Gastroesophageal sphincter (tissue), 3 donors: ENCODE measurements around the gene IRS2.

ENCODE experiments used
- EP300 ChIP-seq: sonication (generic); formaldehyde crosslinking; IDR thresholded peaks from one replicate; pipeline ENCODE4 v1.6.1; 2017; ENCODE audit warnings: antibody characterized with exemption, mild to moderate bottlenecking
- POLR2A ChIP-seq, 2 donors: fragments of 450-650 bp; IDR thresholded peaks; one replicate each; pipeline ENCODE4 v1.6.1; 2017; ENCODE audit warnings: antibody characterized with exemption in 2 of 2, mild to moderate bottlenecking in 2 of 2, moderate library complexity in 1 of 2
- POLR2AphosphoS5 ChIP-seq: sonication (generic); formaldehyde crosslinking; IDR thresholded peaks from one replicate; pipeline ENCODE4 v1.6.1; 2017; ENCODE audit warnings: antibody characterized with exemption
- TF ChIP-seq, protein P1 (sequence below), 4 experiments: fragments of 200-600 bp in 2 of 4; fragments of 450-650 bp in 2 of 4; sonication (generic) in 1 of 4; IDR thresholded peaks; one replicate each; pipeline ENCODE4 v1.5.1; 2017 to 2019; ENCODE audit warnings: antibody characterized with exemption in 4 of 4, mild to moderate bottlenecking in 2 of 4, moderate library complexity in 2 of 4

DNA sequence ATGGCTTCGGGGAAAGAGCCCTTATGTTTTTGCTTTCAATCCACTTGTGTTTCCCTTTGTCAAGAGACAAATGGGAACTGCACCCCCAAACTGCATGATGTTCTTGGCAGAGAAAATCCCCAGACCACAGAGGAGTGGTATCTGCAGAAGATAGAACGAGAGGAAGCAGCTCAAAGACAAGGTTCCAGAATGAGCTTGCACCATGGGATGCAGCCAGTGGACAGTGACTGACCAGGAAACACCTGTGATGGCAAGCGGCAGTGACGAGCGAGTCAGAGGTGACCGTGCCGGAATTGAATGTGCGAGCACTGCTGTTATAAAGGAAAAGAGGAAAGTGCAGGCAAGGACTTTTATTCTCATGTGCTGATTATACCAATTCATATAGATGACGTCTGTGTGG is 46.3 kb downstream of the IRS2 start:
- no peak for TF ChIP-seq POLR2AphosphoS5
- TF ChIP-seq, protein P1, sequence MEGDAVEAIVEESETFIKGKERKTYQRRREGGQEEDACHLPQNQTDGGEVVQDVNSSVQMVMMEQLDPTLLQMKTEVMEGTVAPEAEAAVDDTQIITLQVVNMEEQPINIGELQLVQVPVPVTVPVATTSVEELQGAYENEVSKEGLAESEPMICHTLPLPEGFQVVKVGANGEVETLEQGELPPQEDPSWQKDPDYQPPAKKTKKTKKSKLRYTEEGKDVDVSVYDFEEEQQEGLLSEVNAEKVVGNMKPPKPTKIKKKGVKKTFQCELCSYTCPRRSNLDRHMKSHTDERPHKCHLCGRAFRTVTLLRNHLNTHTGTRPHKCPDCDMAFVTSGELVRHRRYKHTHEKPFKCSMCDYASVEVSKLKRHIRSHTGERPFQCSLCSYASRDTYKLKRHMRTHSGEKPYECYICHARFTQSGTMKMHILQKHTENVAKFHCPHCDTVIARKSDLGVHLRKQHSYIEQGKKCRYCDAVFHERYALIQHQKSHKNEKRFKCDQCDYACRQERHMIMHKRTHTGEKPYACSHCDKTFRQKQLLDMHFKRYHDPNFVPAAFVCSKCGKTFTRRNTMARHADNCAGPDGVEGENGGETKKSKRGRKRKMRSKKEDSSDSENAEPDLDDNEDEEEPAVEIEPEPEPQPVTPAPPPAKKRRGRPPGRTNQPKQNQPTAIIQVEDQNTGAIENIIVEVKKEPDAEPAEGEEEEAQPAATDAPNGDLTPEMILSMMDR (IDR thresholded peaks at IDR 0.05): no peak
- TF ChIP-seq EP300: no peak
- TF ChIP-seq POLR2A (IDR thresholded peaks at IDR 0.05): no peak
